Coronary artery (tissue), 2 donors: ENCODE results near the gene KCNMA1.

ENCODE experiments used
- DNase-seq: peaks from one replicate; pipeline ENCODE4 v3.0.0-alpha.2; 2017; ENCODE audit warnings: low spot score
- H3K27ac ChIP-seq, 2 donors: fragments of 200-600 bp; sonication (generic); one replicate each; pipeline ENCODE4 v1.5.1; 2016 to 2019
- H3K4me3 ChIP-seq: fragments of 200-600 bp; sonication (generic); 2 replicates; pipeline ENCODE4 v1.5.1; 2016; ENCODE audit warnings: mild to moderate bottlenecking, moderate library complexity
- TF ChIP-seq, protein P1 (sequence below): fragments of 200-600 bp; sonication (generic); IDR thresholded peaks from one replicate; pipeline ENCODE4 v1.5.1; 2019; ENCODE audit warnings: antibody characterized with exemption

The KCNMA1 gene

DNA sequence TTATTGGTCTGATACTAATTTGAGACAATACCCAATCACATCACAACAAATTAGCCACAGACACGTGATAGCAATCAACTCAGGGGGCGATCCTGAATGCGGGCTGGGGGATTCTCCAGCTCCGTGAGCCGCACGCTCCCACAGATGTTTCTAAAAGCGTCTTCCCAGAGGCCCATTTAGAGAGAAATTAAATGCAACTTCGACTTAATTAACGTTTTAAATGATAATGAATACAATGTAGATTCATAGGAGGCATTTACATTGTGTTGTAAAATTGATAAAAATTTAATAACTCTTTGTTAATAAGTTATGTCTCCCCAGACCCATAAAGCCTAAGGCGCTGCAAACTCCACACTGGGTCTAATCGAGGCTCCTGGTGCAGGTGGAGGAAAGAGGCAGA lies 642.6 kb downstream of the KCNMA1 start:
- H3K4me3 ChIP-seq: no peak overlapping the region

DNA sequence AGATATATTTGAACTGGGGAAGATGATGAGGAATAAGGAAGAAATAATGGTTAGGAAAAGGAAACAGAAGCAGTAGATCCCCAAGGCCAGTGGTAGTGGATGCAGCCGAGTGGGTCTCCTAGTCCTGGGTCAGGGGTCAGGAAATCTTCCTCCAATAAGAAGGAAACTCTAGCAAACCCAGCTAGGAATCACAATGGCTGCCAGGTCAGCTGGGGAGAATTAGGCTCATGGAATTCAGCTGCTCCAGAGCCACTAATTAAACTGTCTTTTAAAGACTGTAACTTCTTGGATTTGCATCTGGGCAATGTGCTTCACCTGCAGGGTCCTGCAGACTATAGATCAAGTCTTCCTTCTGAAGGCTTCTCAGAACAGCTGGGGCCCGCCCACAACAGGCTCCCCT lies 644.4 kb downstream of the KCNMA1 start:
- DNase-seq: no peak
- no peak overlapping the region for H3K4me3 ChIP-seq
- TF ChIP-seq, protein P1, sequence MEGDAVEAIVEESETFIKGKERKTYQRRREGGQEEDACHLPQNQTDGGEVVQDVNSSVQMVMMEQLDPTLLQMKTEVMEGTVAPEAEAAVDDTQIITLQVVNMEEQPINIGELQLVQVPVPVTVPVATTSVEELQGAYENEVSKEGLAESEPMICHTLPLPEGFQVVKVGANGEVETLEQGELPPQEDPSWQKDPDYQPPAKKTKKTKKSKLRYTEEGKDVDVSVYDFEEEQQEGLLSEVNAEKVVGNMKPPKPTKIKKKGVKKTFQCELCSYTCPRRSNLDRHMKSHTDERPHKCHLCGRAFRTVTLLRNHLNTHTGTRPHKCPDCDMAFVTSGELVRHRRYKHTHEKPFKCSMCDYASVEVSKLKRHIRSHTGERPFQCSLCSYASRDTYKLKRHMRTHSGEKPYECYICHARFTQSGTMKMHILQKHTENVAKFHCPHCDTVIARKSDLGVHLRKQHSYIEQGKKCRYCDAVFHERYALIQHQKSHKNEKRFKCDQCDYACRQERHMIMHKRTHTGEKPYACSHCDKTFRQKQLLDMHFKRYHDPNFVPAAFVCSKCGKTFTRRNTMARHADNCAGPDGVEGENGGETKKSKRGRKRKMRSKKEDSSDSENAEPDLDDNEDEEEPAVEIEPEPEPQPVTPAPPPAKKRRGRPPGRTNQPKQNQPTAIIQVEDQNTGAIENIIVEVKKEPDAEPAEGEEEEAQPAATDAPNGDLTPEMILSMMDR: no peak
- no peak overlapping the region for H3K27ac ChIP-seq

More for the DNA sequence above, 642.6 kb downstream of the KCNMA1 start:
- TF ChIP-seq, protein P1: no peak
- no peak for DNase-seq
- no peak overlapping the region for H3K27ac ChIP-seq

DNA sequence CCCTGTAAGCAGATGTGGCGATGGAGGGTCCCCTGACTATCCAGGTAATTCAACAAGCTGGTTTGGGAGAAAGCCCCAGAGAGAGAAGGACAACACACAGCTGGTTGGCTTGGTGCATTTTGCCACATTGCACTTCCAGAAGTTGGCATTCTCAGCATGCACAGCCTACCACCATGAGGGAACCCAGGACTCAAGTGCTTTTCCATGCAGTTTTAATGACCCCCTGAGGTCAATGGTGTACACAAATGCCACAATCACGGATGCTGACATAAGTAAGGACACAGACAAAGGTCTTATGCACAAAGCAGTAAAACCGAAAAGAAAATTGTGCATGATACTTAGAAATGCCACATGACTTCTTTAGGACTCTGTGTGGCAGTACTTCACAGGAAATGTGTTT lies 645.1 kb downstream of the KCNMA1 start:
- no peak overlapping the region for H3K4me3 ChIP-seq
- no peak for DNase-seq
- no peak overlapping the region for H3K27ac ChIP-seq
- TF ChIP-seq, protein P1: no peak

DNA sequence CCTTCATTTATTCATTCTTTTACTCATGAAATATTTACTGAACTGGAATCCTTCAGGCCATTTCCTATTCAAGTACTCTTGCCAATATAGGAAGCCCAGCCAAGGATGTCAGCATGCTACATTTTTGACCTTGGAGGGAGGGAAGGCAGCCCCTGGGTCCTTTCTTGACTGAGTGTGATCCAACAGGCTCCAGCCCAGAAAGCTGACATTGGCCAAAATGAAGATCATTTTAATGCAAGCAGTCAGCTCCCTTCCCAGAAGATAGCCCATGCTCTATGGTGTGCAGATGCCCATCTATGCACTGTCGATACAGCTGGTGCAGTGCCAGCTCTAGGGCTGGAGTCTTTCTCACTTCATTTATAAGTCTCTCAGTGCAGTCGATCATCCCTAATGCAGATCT lies 646.0 kb downstream of the KCNMA1 start:
- TF ChIP-seq, protein P1: no peak
- H3K4me3 ChIP-seq: no peak overlapping the region
- no peak overlapping the region for H3K27ac ChIP-seq
- no peak for DNase-seq

DNA sequence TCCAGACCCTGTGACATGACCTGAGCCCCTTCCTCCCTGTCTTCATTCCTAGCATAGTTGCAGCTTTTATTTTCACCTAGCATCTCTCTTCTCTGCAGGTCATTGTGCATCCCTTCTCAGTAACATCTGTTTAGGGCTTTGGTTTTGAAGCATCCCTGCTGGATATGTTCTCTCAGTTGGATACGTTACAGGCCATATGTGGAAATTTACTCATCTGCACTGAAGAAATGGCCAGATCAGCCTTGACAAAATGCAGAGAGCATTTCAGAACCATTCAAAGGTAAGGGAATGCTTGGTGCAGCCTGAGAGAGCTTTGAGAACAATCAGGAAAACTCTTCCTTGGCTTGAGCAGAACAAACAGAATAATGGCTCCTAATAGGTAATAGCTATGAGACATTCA lies 647.0 kb downstream of the KCNMA1 start:
- DNase-seq: no peak
- H3K27ac ChIP-seq: no peak overlapping the region

DNA sequence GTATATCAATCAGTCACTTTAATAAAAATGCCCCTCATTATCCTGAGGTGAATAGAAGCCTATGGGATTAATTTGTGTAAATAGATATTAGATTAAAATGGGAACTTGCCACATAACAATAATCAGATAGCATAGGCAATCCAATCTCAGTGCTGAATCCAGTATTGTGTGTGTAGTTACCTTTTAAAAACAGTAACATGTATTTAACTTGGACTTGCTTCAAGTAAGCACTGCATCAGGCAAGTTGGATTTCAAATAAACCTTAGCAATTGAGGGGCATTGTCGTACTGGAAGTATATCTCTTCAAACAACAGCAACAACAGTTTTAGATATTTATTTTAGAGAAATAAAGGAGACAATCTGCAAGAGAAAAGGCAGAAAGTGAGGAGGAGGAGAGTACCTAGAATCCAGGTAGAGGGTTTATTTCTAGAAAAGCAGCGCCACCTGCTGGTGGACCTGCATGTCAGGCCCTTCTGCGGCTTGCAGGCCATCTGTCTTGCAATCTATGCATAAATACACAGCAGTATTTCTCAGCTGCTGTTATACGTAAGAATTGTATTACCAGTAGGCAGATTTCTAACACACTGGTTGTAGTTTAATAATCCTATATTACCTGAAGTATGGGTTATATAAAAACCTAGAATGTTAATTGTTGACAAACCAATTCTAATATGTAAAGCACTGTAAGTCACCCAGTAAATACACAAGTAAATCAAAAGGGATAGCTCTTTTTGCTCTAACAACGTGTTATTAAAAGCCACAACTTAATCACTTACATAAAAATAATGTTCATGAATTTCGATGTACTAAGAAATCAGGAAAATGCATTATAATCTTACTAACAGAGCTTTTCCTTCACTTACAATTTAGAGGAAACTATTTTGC lies 652.8 kb downstream of the KCNMA1 start:
- TF ChIP-seq, protein P1: peak; percentile 78
- no peak for DNase-seq
- H3K27ac ChIP-seq: no peak overlapping the region
- no peak overlapping the region for H3K4me3 ChIP-seq

More for the DNA sequence above, 647.0 kb downstream of the KCNMA1 start:
- no peak overlapping the region for H3K4me3 ChIP-seq
- TF ChIP-seq, protein P1: no peak

DNA sequence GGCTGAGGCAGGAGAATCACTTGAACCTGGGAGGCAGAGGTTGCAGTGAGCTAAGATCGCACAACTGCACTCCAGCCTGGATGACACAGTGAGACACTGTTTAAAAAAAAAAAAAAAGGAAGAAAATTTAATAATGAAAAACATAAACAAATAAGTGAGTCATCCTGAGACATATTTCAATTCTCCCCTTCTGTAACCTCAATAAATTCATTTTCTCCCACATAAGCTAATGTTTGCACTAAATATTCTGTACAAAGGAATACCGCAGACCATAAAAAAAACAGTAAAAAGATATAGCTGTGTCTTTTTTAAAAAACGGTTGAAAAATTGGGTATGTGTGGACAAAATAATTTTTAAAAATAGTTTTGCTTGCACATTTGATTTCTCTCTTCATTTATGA lies 654.0 kb downstream of the KCNMA1 start:
- DNase-seq: no peak
- TF ChIP-seq, protein P1: no peak
- no peak overlapping the region for H3K4me3 ChIP-seq
- H3K27ac ChIP-seq: no peak overlapping the region
